K562 (cell line): ENCODE measurements around the gene MBP. TPM values are rescaled to one million over a fixed set of nuclear protein-coding genes. Genes with fewer than 3 reads are reported as not detected.

Experiments
- ATAC-seq: fragments of 200-7000 bp; cut with Tn5 transposase; 3 replicates; pipeline ENCODE4 v1.9.1; 2020; ENCODE audit warnings: moderate library complexity
- BruUV-seq: library from RNA; stranded (reverse); fragments of 400-500 nt; replicated peaks from 2 replicates; lab custom pipeline; 2021; lab: Mats Ljungman, UMichigan
- CTCF ChIA-PET: fragments of 300-600 bp; formaldehyde crosslinking; extraction: SDS; loops from one replicate; lab custom pipeline; 2021; ENCODE audit warnings: low intra/inter-chr PET ratio; lab: Yijun Ruan, JAX
- POLR2A ChIA-PET: fragments of 300-600, 350-650 bp; sonication (Branson Sonifier 250); formaldehyde crosslinking; extraction: SDS; loops from one replicate; lab custom pipeline; 2021; ENCODE audit warnings: antibody characterized with exemption, inconsistent platforms; lab: Yijun Ruan, JAX
- DNase-seq, 4 experiments: peaks; one replicate each; pipeline versions ENCODE4 v3.0.0 to v3.0.0-alpha.2; 2011 to 2018; ENCODE audit warnings: low spot score in 3 of 4, mixed read lengths in 3 of 4; ENCODE audit errors: extremely low read depth in 1 of 4
- FAIRE-seq: peaks from 2 replicates; lab custom pipeline; 2011; peaks lifted over from hg19 to GRCh38; lab: Jason Lieb, UNC
- H2AFZ ChIP-seq: 2 replicates; pipeline ENCODE4 v1.6.0; 2011; ENCODE audit warnings: low read depth, low read length, control low read depth, inconsistent platforms
- H3K27ac ChIP-seq: fragments of 200-600 bp; 3 replicates; pipeline ENCODE4 v1.8.0; 2011; ENCODE audit warnings: low read depth, mild to moderate bottlenecking, control low read depth, inconsistent platforms, low read length, moderate library complexity, mixed read lengths; ENCODE audit errors: extremely low read depth
- H3K27me3 ChIP-seq, 2 experiments: fragments of 300-600 bp in 1 of 2; 2 replicates in 1 of 2; 3 replicates in 1 of 2; pipeline versions ENCODE4 v1.6.0 to v1.8.0; 2011; ENCODE audit warnings: inconsistent platforms in 2 of 2, low read length in 2 of 2, mild to moderate bottlenecking in 1 of 2, mixed read lengths in 1 of 2, moderate library complexity in 1 of 2; ENCODE audit not compliant: control insufficient read depth in 2 of 2, insufficient read depth in 2 of 2
- H3K36me3 ChIP-seq: fragments of 300-600 bp; 3 replicates; pipeline ENCODE4 v1.8.0; 2011; ENCODE audit warnings: mild to moderate bottlenecking, low read length, inconsistent platforms; ENCODE audit not compliant: control insufficient read depth, insufficient read depth
- H3K4me1 ChIP-seq, 2 experiments: fragments of 200-600 bp in 1 of 2; replicated peaks in 1 of 2; 2 replicates in 1 of 2; 3 replicates in 1 of 2; pipeline versions ENCODE4 v1.5.1 to v1.8.0; 2011; ENCODE audit warnings: inconsistent platforms in 2 of 2, low read length in 2 of 2, mild to moderate bottlenecking in 1 of 2, mixed read lengths in 1 of 2, moderate library complexity in 1 of 2; ENCODE audit not compliant: control insufficient read depth in 2 of 2, insufficient read depth in 2 of 2
- H3K4me2 ChIP-seq: 2 replicates; pipeline ENCODE4 v1.6.1; 2011; ENCODE audit warnings: low read length, control low read depth, inconsistent platforms, mixed read lengths; ENCODE audit not compliant: insufficient read depth
- H3K4me3 ChIP-seq: fragments of 200-600 bp; sonication (generic), shearing (Covaris generic); 2 replicates; pipeline ENCODE4 v1.5.1; 2016; ENCODE audit warnings: control low read depth, inconsistent platforms
- H3K79me2 ChIP-seq: fragments of 200-600 bp; 3 replicates; pipeline ENCODE4 v1.8.0; 2011; ENCODE audit warnings: low read length, inconsistent platforms; ENCODE audit not compliant: control insufficient read depth, insufficient read depth
- H3K9ac ChIP-seq, 2 experiments: 2 replicates each; pipeline versions ENCODE4 v1.6.0 to v1.6.1; 2011; ENCODE audit warnings: low read depth in 2 of 2, low read length in 2 of 2, control low read depth in 1 of 2, inconsistent platforms in 1 of 2, mild to moderate bottlenecking in 1 of 2, mixed read lengths in 1 of 2; ENCODE audit not compliant: insufficient read depth in 1 of 2
- H3K9me1 ChIP-seq: one replicate; pipeline ENCODE4 v1.6.0; 2011; ENCODE audit warnings: inconsistent platforms, mild to moderate bottlenecking, low read length, moderate library complexity; ENCODE audit not compliant: control insufficient read depth, insufficient read depth
- H3K9me3 ChIP-seq: replicated peaks from 2 replicates; pipeline ENCODE4 v1.5.1; 2011; ENCODE audit warnings: low read depth, low read length, inconsistent platforms; ENCODE audit not compliant: control insufficient read depth, insufficient read depth
- H4K20me1 ChIP-seq: replicated peaks from 2 replicates; pipeline ENCODE4 v1.6.1; 2011; ENCODE audit warnings: low read length, inconsistent platforms, mixed read lengths; ENCODE audit not compliant: control insufficient read depth, insufficient read depth
- BACH1 ChIP-seq: fragments of 200-800 bp; sonication (Bioruptor generic); IDR thresholded peaks from 2 replicates; pipeline ENCODE4 v1.6.1; 2016; ENCODE audit warnings: missing genetic modification characterization, missing compliant biosample characterization
- MXI1 ChIP-seq: IDR thresholded peaks from 2 replicates; pipeline ENCODE4 v1.6.1; 2011; ENCODE audit warnings: low read depth, mild to moderate bottlenecking, improper control_type of control experiment, low read length
- MYBL2 ChIP-seq, 2 experiments: fragments of 450-650 bp in 1 of 2; sonication (generic) in 1 of 2; formaldehyde crosslinking in 1 of 2; IDR thresholded peaks; 2 replicates each; pipeline versions ENCODE4 v1.6.1 to v1.8.1; 2017 to 2022; ENCODE audit warnings: borderline replicate concordance in 1 of 2, inconsistent platforms in 1 of 2, low read depth in 1 of 2, mild to moderate bottlenecking in 1 of 2, missing genetic modification reagents in 1 of 2, moderate library complexity in 1 of 2
- PTBP1 ChIP-seq: fragments of 200-400 bp; formaldehyde crosslinking; IDR thresholded peaks from 2 replicates; pipeline ENCODE4 v1.6.1; 2017; ENCODE audit warnings: low read depth, low read length
- RBM25 ChIP-seq: fragments of 200-400 bp; formaldehyde crosslinking; IDR thresholded peaks from 2 replicates; pipeline ENCODE4 v1.6.1; 2018; ENCODE audit warnings: low read length, low read depth, moderate library complexity; ENCODE audit not compliant: severe bottlenecking
- WGBS: fragments of 100-300 bp; shearing (Covaris generic); methylation state at CpG from one replicate; pipeline ENCODE4 v1.1.6; 2016; ENCODE audit warnings: low coverage, mixed read lengths; ENCODE audit not compliant: insufficient coverage; ENCODE audit errors: missing lambda C conversion rate; 5-methylcytosine and 5-hydroxymethylcytosine counted together
- in situ Hi-C: fragments of 300-500 bp; cut with MboI; formaldehyde crosslinking; loops from 4 replicates; pipeline ENCODE4 v1.15.0; 2018; ENCODE audit warnings: inconsistent platforms, mixed read lengths
- intact Hi-C: fragments of 100-400 bp; cut with micrococcal nuclease; formaldehyde crosslinking; loops from 2 replicates; pipeline ENCODE4 v1.14.2; 2022
- polyA plus RNA-seq, 8 experiments: library from polyadenylated mRNA; depleted of rRNA in 4 of 8; stranded (reverse) in 5 of 8; unstranded in 3 of 8; fragments of >200 nt; fragmentation: Nextera tagmentation in 2 of 8; fragmentation: Illumina TruSeq in 1 of 8; extraction: Ambion mirVana in 2 of 8; extraction: Trizol in 1 of 8; gene quantifications; 2 replicates each; pipeline versions ENCODE4 v1.2.1 to v1.2.3, GENCODE V29; 2011 to 2014; ENCODE audit warnings: inconsistent platforms in 1 of 8, missing spikeins in 1 of 8
- total RNA-seq, 7 experiments: library from RNA; depleted of rRNA in 6 of 7; stranded (reverse); fragments of >200 nt in 6 of 7; fragmentation: Illumina TruSeq in 2 of 7; extraction: Trizol in 2 of 7; gene quantifications; 2 replicates each; pipeline versions ENCODE4 v1.2.1 to v1.2.3, GENCODE V29; 2011 to 2021; ENCODE audit warnings: low replicate concordance in 1 of 7

Gene MBP
- total and polyA plus RNA-seq, 9 of the 15 experiments (the other 6 are each of a cell fraction or from before 2014, with no cell fraction given), result 0.09 TPM; not detected in 8

DNA sequence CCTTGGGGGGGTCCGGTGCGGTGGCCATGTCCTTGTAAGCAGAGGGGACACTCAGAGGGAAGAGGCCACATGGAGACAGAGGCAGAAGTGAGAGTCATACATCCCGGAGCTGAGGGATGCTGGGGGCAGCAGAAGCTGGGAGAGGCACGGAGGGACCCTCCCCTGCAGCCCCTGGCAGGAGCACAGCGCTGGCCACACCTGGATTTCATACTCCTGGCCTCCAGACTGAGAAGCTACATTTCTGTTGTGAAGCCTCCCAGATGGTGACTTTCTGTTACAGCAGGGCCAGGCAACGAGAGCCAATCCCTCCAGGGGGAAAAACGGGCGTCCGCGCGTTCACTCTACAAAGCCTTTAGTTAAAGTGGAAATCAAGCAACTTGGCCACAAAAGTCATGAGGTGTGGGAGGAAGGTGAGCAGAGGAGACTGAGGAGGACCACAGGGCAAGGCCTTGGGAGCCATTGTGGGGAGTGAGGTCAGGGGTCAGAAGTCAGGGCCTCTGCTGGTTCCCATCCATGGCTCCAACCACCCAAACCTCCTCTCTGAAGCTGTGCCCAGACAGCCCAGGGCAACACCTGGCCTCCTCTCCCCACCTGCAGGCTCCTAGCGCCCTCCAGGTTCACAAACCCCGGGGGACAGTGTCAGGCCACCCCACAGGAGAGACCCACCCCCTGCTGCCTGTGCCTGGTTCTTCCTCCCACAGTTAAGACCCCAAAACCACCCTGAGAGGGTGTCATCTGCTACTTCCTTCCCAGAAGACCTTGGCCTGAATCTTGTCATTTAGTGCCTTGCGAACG lies 4.5 kb upstream of the MBP start (continued):
- no peak for TF ChIP-seq RBM25

DNA sequence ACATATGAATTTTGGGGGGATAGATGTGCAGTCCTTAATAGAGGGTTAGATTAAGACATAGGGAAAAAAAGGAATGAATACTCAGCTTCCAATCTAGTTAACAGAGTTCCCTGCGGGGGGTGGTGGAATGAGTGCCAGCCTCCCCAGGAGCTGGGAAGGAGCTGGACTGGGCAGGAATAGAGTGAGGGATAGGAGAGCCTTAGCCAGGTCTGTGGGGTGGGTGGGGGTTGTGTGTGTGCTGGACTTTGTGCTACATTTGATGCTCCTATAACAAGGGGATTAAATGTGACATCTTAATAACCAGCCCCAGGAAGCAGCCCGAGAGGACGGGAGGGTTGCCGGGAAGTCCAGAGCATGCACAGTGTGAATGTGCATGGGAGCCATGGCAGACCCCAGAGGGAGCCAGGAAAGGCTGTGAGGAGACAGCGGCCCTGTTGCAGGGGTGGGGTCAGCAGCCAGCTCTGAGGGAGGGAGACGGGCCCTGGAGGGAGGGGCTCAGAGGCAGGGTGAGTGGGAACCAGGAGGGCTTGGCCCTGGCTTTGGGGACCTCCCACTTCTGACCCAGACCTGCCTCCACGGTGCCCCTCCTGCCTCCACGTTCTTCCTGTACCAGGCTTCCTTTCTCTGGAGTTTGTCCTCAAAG lies 3.6 kb upstream of the MBP start:
- DNase-seq, result no peak
- no peaks in the 10 kb centered on the region for H3K9me1 ChIP-seq
- H3K27me3 ChIP-seq, result no peaks in the 10 kb centered on the region; a peak in 1 of 5 replicates
- in situ Hi-C loops, result no loop called here
- ChIA-PET CTCF (no interaction called here), POLR2A (no interaction called here)
- H3K4me3 ChIP-seq, result no peak overlapping the region
- H2AFZ ChIP-seq, result no peak overlapping the region
- intact Hi-C loops, result no loop called here
- no peak overlapping the region for H3K9ac ChIP-seq
- no peak for ATAC-seq
- WGBS, result 0% methylated on average over 6 of the region's 8 CpGs
- H3K79me2 ChIP-seq, result no peaks in the 10 kb centered on the region
- no peaks in the 10 kb centered on the region for H3K36me3 ChIP-seq
- H3K9me3 ChIP-seq, result no peaks in the 10 kb centered on the region
- no peak for TF ChIP-seq PTBP1
- TF ChIP-seq MXI1, result no peak
- TF ChIP-seq MYBL2 (IDR thresholded peaks at IDR 0.05; ENCODE audit: low read depth), result no peak
- no peak for TF ChIP-seq MYBL2 (CRISPR knock-in tag; IDR thresholded peaks at IDR 0.05; ENCODE audit: borderline replicate concordance)
- TF ChIP-seq BACH1 (tag), result no peak
- H3K27ac ChIP-seq, result no peak overlapping the region
- no peaks in the 10 kb centered on the region for H4K20me1 ChIP-seq
- no peak for FAIRE-seq
- no TSS peak for BruUV-seq
- H3K4me1 ChIP-seq, result no peaks in the 10 kb centered on the region
- H3K4me2 ChIP-seq, result no peak overlapping the region
